Heart left ventricle (tissue), 13 donors: ENCODE measurements around the gene TUBB2B.

Source experiments
- POLR2A ChIP-seq, 2 donors: fragments of 450-650 bp; IDR thresholded peaks; one replicate each; pipeline ENCODE4 v1.6.1; 2017; ENCODE audit warnings: antibody characterized with exemption in 2 of 2, mild to moderate bottlenecking in 2 of 2, moderate library complexity in 2 of 2
- TF ChIP-seq, protein P1 (sequence below), 12 donors: fragments of 200-600 bp; sonication (generic) in 4 of 12; IDR thresholded peaks; one replicate each; pipeline versions ENCODE4 v1.5.0 to v1.8.0; 2018 to 2022; ENCODE audit warnings: antibody characterized with exemption in 12 of 12, mild to moderate bottlenecking in 5 of 12
- donor health status: ischemic (EF 13 %, LVEDD 7.1; RV severe dilation, severe dysfunction).
- donor health status: DM: no; HTN: yes; CAD: no.
- donor health status: DM: no; HTN: no; CAD: no.
- donor health status: ischemic (EF 25% LVEDD 6.9; RV normal size, moderate dysfunction).
- donor health status: ischemic (EF 25% LVEDD 5.7; RV mildly dilated, moderate dysfunction).
- donor health status: ischemic (EF 35%, LVEDD 5.7; RV mildly dilated, moderate dysfunction).
- donor health status: nonischemic (EF 11% LVEDD 7.7; RV severe dilation, severe dysfunction).
- donor health status: DM: yes; HTN: yes; CAD: no.
- donor health status: PGD.
- donor health status: ischemic (EF 29% LVEDD 5.4; RV normal size, mild dysfunction).
- donor health status: nonischemic (EF 23%, LVEDD 6.1; RV moderate dilation, normal function).

DNA sequence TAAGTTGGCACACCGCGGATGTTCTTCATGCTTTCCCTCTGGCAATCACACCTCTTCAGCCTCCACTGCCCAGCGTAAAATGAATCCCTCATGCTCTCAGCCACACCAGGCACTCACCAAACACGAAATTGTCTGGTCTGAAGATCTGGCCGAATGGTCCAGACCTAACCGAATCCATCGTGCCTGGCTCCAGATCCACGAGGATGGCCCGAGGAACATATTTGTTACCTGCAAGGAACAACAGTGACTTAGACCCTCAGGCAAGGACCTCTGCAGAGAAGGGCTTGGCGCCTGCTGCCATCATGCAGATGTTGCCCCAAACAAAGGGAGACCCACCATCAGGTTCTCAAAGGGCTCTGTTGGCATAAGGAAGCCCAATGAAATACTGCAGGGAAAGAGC lies 1.4 kb downstream of the TUBB2B start:
- TF ChIP-seq, protein P1, sequence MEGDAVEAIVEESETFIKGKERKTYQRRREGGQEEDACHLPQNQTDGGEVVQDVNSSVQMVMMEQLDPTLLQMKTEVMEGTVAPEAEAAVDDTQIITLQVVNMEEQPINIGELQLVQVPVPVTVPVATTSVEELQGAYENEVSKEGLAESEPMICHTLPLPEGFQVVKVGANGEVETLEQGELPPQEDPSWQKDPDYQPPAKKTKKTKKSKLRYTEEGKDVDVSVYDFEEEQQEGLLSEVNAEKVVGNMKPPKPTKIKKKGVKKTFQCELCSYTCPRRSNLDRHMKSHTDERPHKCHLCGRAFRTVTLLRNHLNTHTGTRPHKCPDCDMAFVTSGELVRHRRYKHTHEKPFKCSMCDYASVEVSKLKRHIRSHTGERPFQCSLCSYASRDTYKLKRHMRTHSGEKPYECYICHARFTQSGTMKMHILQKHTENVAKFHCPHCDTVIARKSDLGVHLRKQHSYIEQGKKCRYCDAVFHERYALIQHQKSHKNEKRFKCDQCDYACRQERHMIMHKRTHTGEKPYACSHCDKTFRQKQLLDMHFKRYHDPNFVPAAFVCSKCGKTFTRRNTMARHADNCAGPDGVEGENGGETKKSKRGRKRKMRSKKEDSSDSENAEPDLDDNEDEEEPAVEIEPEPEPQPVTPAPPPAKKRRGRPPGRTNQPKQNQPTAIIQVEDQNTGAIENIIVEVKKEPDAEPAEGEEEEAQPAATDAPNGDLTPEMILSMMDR (IDR thresholded peaks at IDR 0.05) = no peak
- no peak for TF ChIP-seq POLR2A (IDR thresholded peaks at IDR 0.05)
